ENCODE measurements around the gene EPAS1.

- TF ChIP-seq POLR2A (IDR thresholded peaks at IDR 0.05) (no peak), CTCF (IDR thresholded peaks at IDR 0.05) (no peak)
Observed at GRCh38 chr2:46273919-46274318, 23.3 kb upstream of the EPAS1 start.

All from thyroid gland (tissue), 4 donors.